ENCODE data around the gene RANBP3L.

Gene RANBP3L

DNA sequence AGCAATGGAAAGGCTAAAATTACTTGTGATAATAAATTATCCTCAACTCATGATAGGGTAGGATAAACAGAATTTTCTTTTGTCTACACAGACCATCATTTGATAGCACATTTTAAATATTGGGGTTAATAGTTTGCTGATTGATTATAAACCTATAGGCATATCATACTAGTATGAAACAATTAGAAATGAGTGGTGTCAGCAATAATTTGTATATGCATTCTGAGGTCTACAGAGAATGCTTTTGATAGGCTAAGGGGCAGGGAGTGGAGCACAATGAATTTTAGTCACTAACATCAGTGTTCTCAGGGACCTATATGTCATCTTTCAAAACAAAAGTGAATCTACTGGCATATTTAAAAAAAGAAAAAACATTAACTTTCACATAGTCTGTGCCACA, 32.2 kb downstream of the RANBP3L start:
- Histone ChIP-seq H3K9me3 (ENCODE audit: insufficient read depth, low read length) (no peaks in the 10 kb centered on the region), H3K27ac (ENCODE audit: low read depth, low read length) (no peak overlapping the region), H3F3A (ENCODE audit: insufficient read depth) (no peaks in the 10 kb centered on the region), H4K20me1 (ENCODE audit: low read depth, low read length) (no peaks in the 10 kb centered on the region), H3K79me2 (ENCODE audit: insufficient read depth, low read length) (no peaks in the 10 kb centered on the region), H3K4me2 (ENCODE audit: low read depth, low read length, poor library complexity, severe bottlenecking) (no peak overlapping the region), H3K9ac (ENCODE audit: low read length) (no peak overlapping the region), H3K9me2 (replicated peaks; ENCODE audit: insufficient read depth, low read length) (no peaks in the 10 kb centered on the region), H3K27me3 (ENCODE audit: low read length) (no peaks in the 10 kb centered on the region), H3K4me3 (ENCODE audit: insufficient read depth, low read length, poor library complexity, severe bottlenecking) (no peak overlapping the region), H2AFZ (ENCODE audit: low read depth, low read length, severe bottlenecking) (no peak overlapping the region), H3K36me3 (ENCODE audit: low read length) (no peaks in the 10 kb centered on the region)
- TF ChIP-seq, protein P1, sequence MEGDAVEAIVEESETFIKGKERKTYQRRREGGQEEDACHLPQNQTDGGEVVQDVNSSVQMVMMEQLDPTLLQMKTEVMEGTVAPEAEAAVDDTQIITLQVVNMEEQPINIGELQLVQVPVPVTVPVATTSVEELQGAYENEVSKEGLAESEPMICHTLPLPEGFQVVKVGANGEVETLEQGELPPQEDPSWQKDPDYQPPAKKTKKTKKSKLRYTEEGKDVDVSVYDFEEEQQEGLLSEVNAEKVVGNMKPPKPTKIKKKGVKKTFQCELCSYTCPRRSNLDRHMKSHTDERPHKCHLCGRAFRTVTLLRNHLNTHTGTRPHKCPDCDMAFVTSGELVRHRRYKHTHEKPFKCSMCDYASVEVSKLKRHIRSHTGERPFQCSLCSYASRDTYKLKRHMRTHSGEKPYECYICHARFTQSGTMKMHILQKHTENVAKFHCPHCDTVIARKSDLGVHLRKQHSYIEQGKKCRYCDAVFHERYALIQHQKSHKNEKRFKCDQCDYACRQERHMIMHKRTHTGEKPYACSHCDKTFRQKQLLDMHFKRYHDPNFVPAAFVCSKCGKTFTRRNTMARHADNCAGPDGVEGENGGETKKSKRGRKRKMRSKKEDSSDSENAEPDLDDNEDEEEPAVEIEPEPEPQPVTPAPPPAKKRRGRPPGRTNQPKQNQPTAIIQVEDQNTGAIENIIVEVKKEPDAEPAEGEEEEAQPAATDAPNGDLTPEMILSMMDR (IDR thresholded peaks at IDR 0.05; ENCODE audit: insufficient read depth, low read length, poor library complexity, severe bottlenecking), result no peak
- TF ChIP-seq EZH2phosphoT487 (conservative IDR thresholded peaks at IDR 0.05; ENCODE audit: low read length), result no peak

DNA sequence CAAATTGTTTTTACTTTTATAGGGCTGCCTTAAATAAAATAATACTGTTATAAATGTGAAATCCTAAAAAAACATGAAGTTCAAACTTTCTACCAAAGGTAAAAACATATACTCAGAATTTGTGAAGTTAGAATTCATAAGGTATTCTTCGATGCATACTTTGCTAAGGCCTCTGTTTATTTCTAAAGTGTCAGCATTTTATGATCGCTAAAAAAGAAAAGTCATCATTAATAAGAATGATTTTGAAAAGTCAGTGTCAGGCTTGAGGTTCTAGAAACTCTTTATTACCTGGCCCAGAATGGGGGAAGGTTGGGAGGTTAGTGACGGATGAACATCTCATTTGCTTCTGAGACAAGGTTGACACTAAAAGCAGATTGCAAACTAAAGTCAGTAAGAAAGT, 33.8 kb downstream of the RANBP3L start:
- TF ChIP-seq, protein P1 (IDR thresholded peaks at IDR 0.05; ENCODE audit: insufficient read depth, low read length, poor library complexity, severe bottlenecking), result no peak
- no peak for TF ChIP-seq EZH2phosphoT487 (conservative IDR thresholded peaks at IDR 0.05; ENCODE audit: low read length)
- Histone ChIP-seq H3K4me2 (ENCODE audit: low read depth, low read length, poor library complexity, severe bottlenecking) (no peak overlapping the region), H3K9me3 (ENCODE audit: insufficient read depth, low read length) (no peaks in the 10 kb centered on the region), H3K27ac (ENCODE audit: low read depth, low read length) (no peak overlapping the region), H4K20me1 (ENCODE audit: low read depth, low read length) (no peaks in the 10 kb centered on the region), H2AFZ (ENCODE audit: low read depth, low read length, severe bottlenecking) (no peak overlapping the region), H3K27me3 (ENCODE audit: low read length) (no peaks in the 10 kb centered on the region), H3K36me3 (ENCODE audit: low read length) (no peaks in the 10 kb centered on the region), H3K4me3 (ENCODE audit: insufficient read depth, low read length, poor library complexity, severe bottlenecking) (no peak overlapping the region), H3K9ac (ENCODE audit: low read length) (no peak overlapping the region), H3F3A (ENCODE audit: insufficient read depth) (no peaks in the 10 kb centered on the region), H3K9me2 (replicated peaks; ENCODE audit: insufficient read depth, low read length) (no peaks in the 10 kb centered on the region), H3K79me2 (ENCODE audit: insufficient read depth, low read length) (no peaks in the 10 kb centered on the region)

DNA sequence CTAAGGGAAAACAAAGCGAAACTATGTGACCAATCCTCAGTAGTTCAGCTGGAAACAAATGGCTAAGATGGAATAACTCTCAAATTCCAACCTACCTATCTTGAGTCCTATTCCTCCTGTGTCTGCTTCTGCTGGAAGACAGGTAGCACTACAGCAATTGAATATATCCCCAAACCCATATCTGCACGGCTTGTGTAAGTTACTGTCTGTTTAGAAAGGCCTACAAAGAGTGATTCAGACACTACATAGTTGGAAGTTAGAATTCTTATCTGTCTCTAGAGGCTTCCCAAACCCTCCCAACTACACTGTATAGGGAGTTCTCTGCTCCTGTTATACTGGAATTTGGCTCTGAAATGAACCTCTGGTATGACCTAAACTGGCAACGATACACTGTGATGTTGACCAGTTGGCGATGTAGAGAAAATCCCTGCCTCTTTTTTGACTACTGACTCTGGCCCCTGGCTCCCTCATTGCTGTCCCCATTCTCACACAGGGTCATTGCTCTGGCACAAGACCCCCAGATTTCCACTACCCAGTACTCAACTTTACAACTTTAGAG, 37.4 kb downstream of the RANBP3L start:
- no peaks in the 10 kb centered on the region for H3K36me3 ChIP-seq (ENCODE audit: low read length)
- H3F3A ChIP-seq (ENCODE audit: insufficient read depth), result no peaks in the 10 kb centered on the region
- H3K9me2 ChIP-seq (replicated peaks; ENCODE audit: insufficient read depth, low read length), result no peaks in the 10 kb centered on the region
- H3K27me3 ChIP-seq (ENCODE audit: low read length), result no peaks in the 10 kb centered on the region
- no peak overlapping the region for H3K4me2 ChIP-seq (ENCODE audit: low read depth, low read length, poor library complexity, severe bottlenecking)
- H3K79me2 ChIP-seq (ENCODE audit: insufficient read depth, low read length), result no peaks in the 10 kb centered on the region
- no peaks in the 10 kb centered on the region for H4K20me1 ChIP-seq (ENCODE audit: low read depth, low read length)
- H3K4me3 ChIP-seq (ENCODE audit: insufficient read depth, low read length, poor library complexity, severe bottlenecking), result no peak overlapping the region
- H3K27ac ChIP-seq (ENCODE audit: low read depth, low read length), result no peak overlapping the region
- H3K9me3 ChIP-seq (ENCODE audit: insufficient read depth, low read length), result no peaks in the 10 kb centered on the region
- H2AFZ ChIP-seq (ENCODE audit: low read depth, low read length, severe bottlenecking), result no peak overlapping the region
- TF ChIP-seq, protein P1 (IDR thresholded peaks at IDR 0.05; ENCODE audit: insufficient read depth, low read length, poor library complexity, severe bottlenecking), result no peak
- no peak for TF ChIP-seq EZH2phosphoT487 (conservative IDR thresholded peaks at IDR 0.05; ENCODE audit: low read length)
- H3K9ac ChIP-seq (ENCODE audit: low read length), result no peak overlapping the region

Measured in SU-DHL-6 (cell line).